BLaER1 treated with 17β-estradiol and CSF1 and Interleukin-3, amounts not matched to agents 10 nM and 100 nM (cell line): ENCODE data around the gene RAD23B.

ENCODE experiments used
- H3K27ac ChIP-seq, 11 experiments: shearing (Covaris generic); formaldehyde crosslinking; 2 replicates each; pipeline ENCODE4 v1.8.1; 2022
- H3K27me3 ChIP-seq, 11 experiments: shearing (Covaris generic); formaldehyde crosslinking; 2 replicates each; pipeline ENCODE4 v1.8.1; 2022
- H3K36me3 ChIP-seq, 11 experiments: shearing (Covaris generic); formaldehyde crosslinking; 2 replicates each; pipeline ENCODE4 v1.8.1; 2022
- H3K4me1 ChIP-seq, 10 experiments: shearing (Covaris generic); formaldehyde crosslinking; 2 replicates each; pipeline ENCODE4 v1.8.1; 2022
- H3K4me2 ChIP-seq, 11 experiments: shearing (Covaris generic); formaldehyde crosslinking; 2 replicates each; pipeline ENCODE4 v1.8.1; 2022
- H3K4me3 ChIP-seq, 10 experiments: shearing (Covaris generic); formaldehyde crosslinking; 2 replicates each; pipeline ENCODE4 v1.8.1; 2022
- H3K9ac ChIP-seq, 11 experiments: shearing (Covaris generic); formaldehyde crosslinking; 2 replicates each; pipeline ENCODE4 v1.8.1; 2022
- H3K9me3 ChIP-seq, 11 experiments: shearing (Covaris generic); formaldehyde crosslinking; replicated peaks in 1 of 11; 2 replicates each; pipeline ENCODE4 v1.8.1; 2022
- H4K20me1 ChIP-seq, 11 experiments: shearing (Covaris generic); formaldehyde crosslinking; 2 replicates each; pipeline ENCODE4 v1.8.1; 2022
- Cebpa-rat ChIP-seq, 11 experiments: shearing (Covaris generic); IDR thresholded peaks; 2 replicates each; pipeline ENCODE4 v1.8.1; 2022

RAD23B gene

DNA sequence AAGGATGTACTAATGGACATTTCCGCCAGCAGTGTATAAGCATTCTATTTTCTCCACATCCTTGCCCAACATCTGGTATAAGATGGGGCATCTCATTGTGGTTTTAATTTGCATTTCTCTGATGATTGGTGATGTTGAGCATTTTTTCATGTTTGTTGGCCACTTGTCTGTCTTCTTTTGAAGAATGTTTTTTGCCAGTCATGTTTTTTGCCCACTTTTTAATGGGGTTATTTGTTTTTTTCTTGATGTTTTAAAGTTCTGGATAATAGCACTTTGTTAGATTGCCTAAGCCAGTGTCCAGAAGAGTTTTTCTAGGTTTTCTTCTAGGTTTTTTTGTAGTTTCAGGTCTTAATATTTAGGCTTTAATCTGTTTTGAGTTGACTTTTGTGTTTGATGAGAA lies 31.7 kb downstream of the RAD23B start:
- no peak for TF ChIP-seq Cebpa-rat (IDR thresholded peaks at IDR 0.05)
- peaks cover 81 to 100% (median 99%) of the 10 kb centered on the region in 11 experiments for H4K20me1 ChIP-seq
- H3K4me1 ChIP-seq: peaks cover 0 to 21% (median 11%) of the 10 kb centered on the region in 10 experiments; a peak in 9 of 20 replicates
- peaks cover 92 to 100% (median 99%) of the 10 kb centered on the region in 11 experiments for H3K36me3 ChIP-seq
- no peak overlapping the region for H3K27ac ChIP-seq
- no peak overlapping the region for H3K4me2 ChIP-seq
- H3K9me3 ChIP-seq: no peaks in the 10 kb centered on the region; a peak in 2 of 22 replicates
- H3K9ac ChIP-seq: no peak overlapping the region
- no peaks in the 10 kb centered on the region for H3K27me3 ChIP-seq
- H3K4me3 ChIP-seq: no peak overlapping the region

DNA sequence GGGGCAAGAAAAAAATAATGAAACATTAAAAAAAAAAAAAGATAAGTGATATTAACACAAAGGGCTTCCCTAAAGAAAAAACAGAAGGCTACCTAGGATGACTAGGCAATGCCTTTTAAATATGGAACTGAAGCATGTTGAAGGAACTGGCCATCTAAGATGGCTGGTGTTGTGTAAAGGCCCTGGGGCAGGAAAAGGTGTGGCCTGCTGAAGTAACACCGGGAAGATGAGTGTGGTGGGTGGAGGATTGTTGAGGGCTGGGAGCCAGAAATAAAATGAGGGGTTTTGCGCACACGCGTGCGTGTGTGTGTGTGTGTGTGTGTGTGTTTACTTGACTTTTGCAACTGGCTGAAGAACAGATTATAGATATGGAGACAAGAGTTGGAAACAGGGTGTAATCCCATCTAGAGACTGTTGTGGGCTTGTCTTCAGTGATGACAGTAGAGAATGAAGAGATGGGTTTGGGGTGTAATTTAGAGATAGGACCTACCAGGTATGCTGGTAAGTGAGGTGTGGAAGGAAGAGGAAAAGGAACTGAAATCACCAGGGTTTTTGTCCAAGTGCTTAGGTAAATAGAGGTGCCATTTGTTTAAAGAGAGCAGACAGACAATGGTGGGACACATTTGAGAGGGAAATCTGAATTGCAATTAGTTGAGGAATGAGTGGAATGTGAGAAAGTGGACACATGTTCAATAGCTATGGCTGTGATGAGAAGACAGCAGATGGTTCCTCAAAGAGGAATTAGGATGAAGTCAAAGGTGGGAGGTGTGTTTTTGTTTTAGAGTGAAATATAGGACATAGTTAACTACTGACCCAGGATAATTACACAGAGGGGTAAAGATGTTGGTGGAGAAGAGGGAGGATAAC lies 33.9 kb downstream of the RAD23B start:
- H3K4me3 ChIP-seq: no peak overlapping the region
- no peak for TF ChIP-seq Cebpa-rat (IDR thresholded peaks at IDR 0.05)
- H4K20me1 ChIP-seq: peaks cover 75 to 100% (median 99%) of the 10 kb centered on the region in 11 experiments
- H3K27ac ChIP-seq: no peak overlapping the region
- no peaks in the 10 kb centered on the region; a peak in 2 of 22 replicates for H3K9me3 ChIP-seq
- peak overlapping the region in 3 of 11 experiments; percentile 5 to 6 (median 6); a peak in 1 of 22 replicates for H3K4me2 ChIP-seq
- H3K9ac ChIP-seq: no peak overlapping the region
- H3K36me3 ChIP-seq: peaks cover 96 to 100% (median 100%) of the 10 kb centered on the region in 11 experiments
- peaks cover 0 to 21% (median 11%) of the 10 kb centered on the region in 10 experiments; a peak in 12 of 20 replicates for H3K4me1 ChIP-seq
- H3K27me3 ChIP-seq: no peaks in the 10 kb centered on the region

DNA sequence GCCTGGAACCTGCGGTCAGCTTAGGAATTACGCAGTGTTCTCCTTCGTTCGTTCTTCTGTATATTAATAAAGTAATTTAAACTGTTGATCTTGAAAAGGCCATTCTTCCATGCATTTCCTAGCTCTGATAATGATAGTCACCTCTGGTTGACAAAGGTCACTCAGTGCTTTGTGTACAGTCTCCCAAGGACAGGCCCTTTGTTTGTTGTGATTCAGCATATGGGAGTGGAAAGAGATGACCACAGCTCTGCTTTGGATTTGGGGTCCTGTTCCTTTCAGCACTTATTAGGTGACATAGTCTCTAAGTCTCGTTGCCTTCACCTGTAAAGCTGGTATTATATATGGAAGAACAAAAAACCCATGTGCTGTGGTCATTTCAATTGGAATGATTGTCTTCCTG lies 39.6 kb downstream of the RAD23B start:
- Histone ChIP-seq H3K36me3 (peaks cover 71 to 100% (median 98%) of the 10 kb centered on the region in 11 experiments), H3K9ac (no peak overlapping the region), H3K4me1 (peaks cover 0 to 47% (median 7%) of the 10 kb centered on the region in 10 experiments; a peak in 12 of 20 replicates), H4K20me1 (peaks cover 38 to 90% (median 67%) of the 10 kb centered on the region in 11 experiments), H3K4me3 (no peak overlapping the region), H3K27ac (peak overlapping the region in 1 of 11 experiments; percentile 24; a peak in 1 of 22 replicates), H3K27me3 (no peaks in the 10 kb centered on the region), H3K4me2 (peak overlapping the region in 2 of 11 experiments; percentile 28 to 71; a peak in 3 of 22 replicates), H3K9me3 (peaks cover 0 to 26% (median 14%) of the 10 kb centered on the region in 11 experiments; a peak in 16 of 22 replicates)
- no peak for TF ChIP-seq Cebpa-rat (IDR thresholded peaks at IDR 0.05)

- Histone ChIP-seq H3K4me2 (peak overlapping the region in 3 of 11 experiments; percentile 3 to 82 (median 71); a peak in 5 of 22 replicates), H3K27ac (peak overlapping the region in 3 of 11 experiments; percentile 12 to 56 (median 26); a peak in 4 of 22 replicates), H3K36me3 (peaks cover 69 to 100% (median 98%) of the 10 kb centered on the region in 11 experiments), H3K9me3 (peaks cover 0 to 26% (median 14%) of the 10 kb centered on the region in 11 experiments; a peak in 16 of 22 replicates), H3K4me3 (no peak overlapping the region), H3K27me3 (no peaks in the 10 kb centered on the region), H3K4me1 (peaks cover 0 to 54% (median 0%) of the 10 kb centered on the region in 10 experiments; a peak in 6 of 20 replicates), H4K20me1 (peaks cover 32 to 90% (median 66%) of the 10 kb centered on the region in 11 experiments; a peak in 21 of 22 replicates), H3K9ac (peak overlapping the region in 2 of 11 experiments; percentile 22 to 25; a peak in 2 of 22 replicates)
- no peak for TF ChIP-seq Cebpa-rat (IDR thresholded peaks at IDR 0.05)
Measured at GRCh38 chr9:107323836-107324585, 40.9 kb downstream of the RAD23B start.

DNA sequence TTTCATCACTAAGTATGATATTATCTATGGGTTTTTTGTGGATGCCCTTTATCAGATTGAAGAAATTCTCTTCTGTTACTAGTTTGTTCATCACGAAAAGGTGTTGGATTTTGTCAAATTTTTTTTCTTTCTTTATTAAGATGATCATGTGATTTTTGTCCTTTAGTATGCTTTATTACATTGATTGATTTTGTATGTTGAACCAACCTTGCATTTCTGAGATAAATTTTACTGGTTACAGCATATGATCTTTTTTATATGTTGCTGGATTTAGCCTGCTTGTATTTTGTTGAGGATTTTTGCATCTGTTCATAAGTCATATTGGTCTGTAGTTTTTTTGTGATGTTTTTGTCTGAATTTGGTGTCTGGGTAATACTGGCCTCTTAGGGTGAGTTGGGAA lies 42.8 kb downstream of the RAD23B start:
- Histone ChIP-seq H3K4me2 (no peak overlapping the region), H3K27ac (no peak overlapping the region), H3K9me3 (peaks cover 0 to 26% (median 14%) of the 10 kb centered on the region in 11 experiments; a peak in 16 of 22 replicates), H3K4me1 (peaks cover 0 to 72% (median 0%) of the 10 kb centered on the region in 10 experiments; a peak in 6 of 20 replicates), H4K20me1 (peaks cover 22 to 89% (median 58%) of the 10 kb centered on the region in 11 experiments; a peak in 21 of 22 replicates), H3K36me3 (peaks cover 62 to 100% (median 97%) of the 10 kb centered on the region in 11 experiments), H3K9ac (no peak overlapping the region), H3K27me3 (no peaks in the 10 kb centered on the region), H3K4me3 (no peak overlapping the region)
- no peak for TF ChIP-seq Cebpa-rat (IDR thresholded peaks at IDR 0.05)

DNA sequence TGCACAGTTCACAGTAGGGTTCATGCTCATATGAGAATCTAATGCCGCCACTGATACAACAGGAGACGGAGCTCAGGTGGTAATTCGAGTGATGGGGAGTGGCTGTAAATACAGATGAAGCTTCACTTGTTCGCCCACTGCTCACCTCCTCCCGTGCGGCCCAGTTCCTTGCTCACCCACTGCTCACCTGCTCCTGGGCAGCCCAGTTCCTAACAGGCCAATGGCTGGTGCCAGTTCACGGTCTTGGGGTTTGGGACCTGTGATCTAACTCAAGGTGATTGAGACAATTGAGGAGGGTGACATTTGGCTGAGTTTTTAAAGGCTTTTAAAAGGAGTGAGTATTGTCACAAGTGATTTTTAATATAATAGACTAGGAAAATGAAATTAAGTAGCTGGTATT lies 45.4 kb downstream of the RAD23B start:
- no peak overlapping the region for H3K4me3 ChIP-seq
- TF ChIP-seq Cebpa-rat (IDR thresholded peaks at IDR 0.05): no peak
- no peak overlapping the region for H3K9ac ChIP-seq
- no peaks in the 10 kb centered on the region for H3K27me3 ChIP-seq
- no peak overlapping the region for H3K4me2 ChIP-seq
- no peak overlapping the region for H3K27ac ChIP-seq
- H3K4me1 ChIP-seq: peaks cover 0 to 63% (median 0%) of the 10 kb centered on the region in 10 experiments; a peak in 6 of 20 replicates
- peaks cover 11 to 68% (median 41%) of the 10 kb centered on the region in 11 experiments; a peak in 21 of 22 replicates for H4K20me1 ChIP-seq
- H3K36me3 ChIP-seq: peaks cover 69 to 100% (median 98%) of the 10 kb centered on the region in 11 experiments
- peaks cover 0 to 25% (median 14%) of the 10 kb centered on the region in 11 experiments; a peak in 16 of 22 replicates for H3K9me3 ChIP-seq

DNA sequence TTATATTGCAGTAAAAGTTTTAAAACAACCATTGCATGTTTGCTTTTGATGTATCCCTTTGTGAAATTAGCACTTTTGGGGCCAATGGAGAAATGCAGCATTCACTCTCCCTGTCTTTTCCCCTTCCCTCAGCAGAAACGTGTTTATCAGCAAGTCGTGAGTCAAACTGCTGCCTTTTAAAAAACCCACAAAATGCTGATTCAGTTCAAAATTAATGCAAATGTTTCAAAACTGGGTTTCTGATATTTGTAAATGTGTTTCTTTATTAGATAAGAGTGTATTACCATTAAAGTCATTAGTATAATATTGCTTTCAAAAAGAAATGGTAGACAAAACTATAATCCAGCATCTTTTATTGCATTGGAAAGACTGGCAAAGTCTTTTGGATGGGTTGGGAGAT lies 47.3 kb downstream of the RAD23B start:
- no peak overlapping the region for H3K9ac ChIP-seq
- peaks cover 0 to 45% (median 0%) of the 10 kb centered on the region in 10 experiments; a peak in 5 of 20 replicates for H3K4me1 ChIP-seq
- peak overlapping the region in 3 of 11 experiments; percentile 34 to 53 (median 35); a peak in 4 of 22 replicates for H3K4me2 ChIP-seq
- peaks cover 72 to 99% (median 94%) of the 10 kb centered on the region in 11 experiments for H3K36me3 ChIP-seq
- peaks cover 0 to 8% (median 3%) of the 10 kb centered on the region in 11 experiments; a peak in 7 of 22 replicates for H3K9me3 ChIP-seq
- no peaks in the 10 kb centered on the region for H3K27me3 ChIP-seq
- H3K27ac ChIP-seq: peak overlapping the region in 2 of 11 experiments; percentile 25 to 33; a peak in 2 of 22 replicates
- H4K20me1 ChIP-seq: peaks cover 20 to 73% (median 40%) of the 10 kb centered on the region in 11 experiments; a peak in 21 of 22 replicates
- TF ChIP-seq Cebpa-rat (IDR thresholded peaks at IDR 0.05): no peak
- H3K4me3 ChIP-seq: no peak overlapping the region

- H4K20me1 ChIP-seq: peaks cover 14 to 80% (median 47%) of the 10 kb centered on the region in 11 experiments; a peak in 21 of 22 replicates
- no peak overlapping the region for H3K9ac ChIP-seq
- H3K27me3 ChIP-seq: no peaks in the 10 kb centered on the region
- peaks cover 59 to 88% (median 82%) of the 10 kb centered on the region in 11 experiments for H3K36me3 ChIP-seq
- H3K4me1 ChIP-seq: peaks cover 0 to 46% (median 0%) of the 10 kb centered on the region in 10 experiments; a peak in 5 of 20 replicates
- TF ChIP-seq Cebpa-rat (IDR thresholded peaks at IDR 0.05): no peak
- no peak overlapping the region for H3K27ac ChIP-seq
- H3K4me2 ChIP-seq: no peak overlapping the region
- H3K9me3 ChIP-seq: no peaks in the 10 kb centered on the region
- no peak overlapping the region for H3K4me3 ChIP-seq
Measured at GRCh38 chr9:107332883-107333282, 49.8 kb downstream of the RAD23B start.
